GM12801 (cell line): ENCODE results near the gene SPRR2E.

ENCODE experiments used
- CTCF ChIP-seq: IDR thresholded peaks from one replicate; pipeline ENCODE4 v1.5.1; 2011; ENCODE audit warnings: control low read depth; ENCODE audit not compliant: insufficient read length; ENCODE audit errors: extremely low read depth

Gene SPRR2E

GRCh38 chr1:153094426-153094825, at the start of gene SPRR2E:
Gene SPRR2E, minus strand, starts transcription at chr1:153094526. Its CDS starts 775 bp downstream, at chr1:153093751.
- no peak for TF ChIP-seq CTCF

- no peak for TF ChIP-seq CTCF
Measured at GRCh38 chr1:153141377-153141776, 47.1 kb upstream of the SPRR2E start.

GRCh38 chr1:153140484-153140883, 46.2 kb upstream of the SPRR2E start:
- no peak for TF ChIP-seq CTCF

GRCh38 chr1:153133743-153134142, 39.4 kb upstream of the SPRR2E start:
- TF ChIP-seq CTCF = no peak

- no peak for TF ChIP-seq CTCF
Measured at GRCh38 chr1:153133267-153133666, 38.9 kb upstream of the SPRR2E start.

GRCh38 chr1:153127296-153127695, 33.0 kb upstream of the SPRR2E start:
- no peak for TF ChIP-seq CTCF

- TF ChIP-seq CTCF = no peak
Measured at GRCh38 chr1:153125536-153125935, 31.2 kb upstream of the SPRR2E start.
